ENCODE measurements around the gene PRR30. TPM values are rescaled to one million over a fixed set of nuclear protein-coding genes. Genes with fewer than 3 reads are reported as not detected.

Gene PRR30
- total RNA-seq, 2 donors from 2014 or later: 1.1 TPM; not detected in 1

DNA sequence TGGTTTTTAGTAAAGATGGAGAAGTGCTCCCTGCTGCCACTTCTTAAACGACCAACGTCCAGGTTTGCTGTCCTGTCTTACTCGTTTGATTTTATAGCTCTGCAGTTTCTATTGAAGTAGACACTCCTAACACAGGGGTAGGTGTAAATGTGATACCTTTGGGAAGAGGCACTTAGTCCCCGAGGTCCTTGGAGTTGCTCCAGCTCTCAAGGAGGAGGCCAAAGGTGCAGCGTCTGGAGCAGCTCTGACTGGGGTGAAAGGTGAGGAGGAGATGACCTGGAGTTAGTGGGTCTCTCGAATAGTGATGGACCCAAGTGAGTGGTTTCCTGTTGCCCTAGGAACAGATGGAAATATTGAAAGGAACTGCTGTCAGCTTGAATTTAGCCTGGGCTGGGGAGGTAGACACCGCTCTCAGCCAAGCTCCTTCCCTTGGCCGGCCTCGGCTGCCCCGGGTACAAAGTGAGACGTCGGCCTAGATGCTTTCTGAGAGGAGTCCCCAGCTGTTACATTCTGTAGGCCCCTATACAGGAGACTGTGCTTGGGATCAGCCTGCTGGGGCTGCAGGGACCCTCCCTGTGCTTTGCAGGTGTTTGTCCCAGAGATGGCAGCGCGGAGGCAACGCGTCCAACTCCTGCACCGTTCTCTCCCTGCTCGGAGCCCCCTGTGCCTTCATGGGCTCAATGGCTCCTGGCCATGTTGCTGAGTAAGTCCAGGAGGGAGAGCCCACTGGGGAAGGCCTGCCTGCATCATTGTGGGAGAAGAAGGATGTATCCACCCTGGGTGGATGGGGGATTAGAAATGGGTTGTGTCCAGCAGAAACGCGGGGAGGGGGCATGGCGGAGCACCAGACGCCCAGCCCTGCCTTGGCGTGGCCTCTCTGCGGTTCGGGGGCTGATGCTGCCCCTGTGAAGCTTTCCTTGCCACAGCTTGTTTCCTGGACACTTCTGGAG is 47.2 kb downstream of the PRR30 start:
- H3K27ac ChIP-seq: no peak overlapping the region
- H3K9me3 ChIP-seq: no peaks in the 10 kb centered on the region
- no peak for DNase-seq (ENCODE audit: low spot score)
- no peaks in the 10 kb centered on the region for H3K27me3 ChIP-seq (replicated peaks; ENCODE audit: insufficient read depth)
- no peak for TF ChIP-seq POLR2A (IDR thresholded peaks at IDR 0.05)
- TF ChIP-seq POLR2AphosphoS5 (IDR thresholded peaks at IDR 0.05): no peak
- WGBS: 68% methylated on average over 25 of the region's 25 CpGs
- H3K4me1 ChIP-seq (replicated peaks): peaks cover 3% of the 10 kb centered on the region
- H3K4me3 ChIP-seq: no peak overlapping the region
- no peaks in the 10 kb centered on the region for H3K36me3 ChIP-seq
- intact Hi-C loops (cut with DNase I): no loop called here

DNA sequence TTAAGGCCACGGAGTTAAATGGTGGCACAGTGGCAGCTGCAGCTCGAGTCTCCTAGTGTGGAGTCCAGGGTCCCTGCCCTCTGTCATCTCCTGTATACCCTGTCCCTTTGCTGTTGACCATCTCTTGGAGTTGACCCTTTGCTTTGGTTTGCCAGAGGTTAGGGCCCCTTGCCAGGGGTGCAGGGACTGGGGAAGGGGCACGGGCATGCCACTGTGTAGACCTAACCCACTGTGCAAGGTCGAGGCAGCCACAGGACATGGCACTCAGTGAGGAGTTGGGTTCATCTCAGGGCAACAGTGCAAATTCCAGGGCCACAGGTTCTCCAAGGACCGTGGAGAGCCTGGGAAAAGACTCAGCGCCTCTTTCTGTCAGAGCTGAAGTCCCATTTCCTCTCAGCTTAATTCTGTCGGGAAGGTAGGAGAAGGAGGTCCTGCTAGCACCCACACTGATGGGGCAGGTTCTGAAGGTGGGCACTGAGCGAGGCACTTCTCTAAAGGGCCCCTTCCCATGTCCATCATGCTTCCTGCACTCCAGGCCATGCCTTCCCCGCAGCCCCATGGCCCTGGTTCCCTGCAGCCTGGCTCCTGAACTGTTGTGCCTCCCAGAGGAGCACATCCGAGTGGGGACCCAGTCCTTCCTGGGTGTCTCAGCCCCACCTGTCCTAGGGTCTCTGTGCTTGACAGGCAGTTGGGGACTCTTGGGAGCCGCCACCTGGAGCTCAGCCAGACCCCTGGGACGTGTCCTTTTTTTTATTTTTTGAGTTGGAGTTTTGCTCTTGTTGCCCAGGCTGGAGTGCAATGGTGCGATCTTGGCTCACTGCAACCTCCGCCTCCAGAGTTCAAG is 49.9 kb downstream of the PRR30 start:
- no peak overlapping the region for H3K27ac ChIP-seq
- intact Hi-C loops (cut with DNase I): loop anchor here (5.0 kb wide), 1 partner anchor 127 kb away; no protein-coding TSS in a partner anchor
- no peaks in the 10 kb centered on the region for H3K27me3 ChIP-seq (replicated peaks; ENCODE audit: insufficient read depth)
- no peak overlapping the region for H3K4me3 ChIP-seq
- H3K36me3 ChIP-seq: no peaks in the 10 kb centered on the region
- no peak for DNase-seq (ENCODE audit: low spot score)
- WGBS: 87% methylated on average over 14 of the region's 14 CpGs
- TF ChIP-seq, protein P1, sequence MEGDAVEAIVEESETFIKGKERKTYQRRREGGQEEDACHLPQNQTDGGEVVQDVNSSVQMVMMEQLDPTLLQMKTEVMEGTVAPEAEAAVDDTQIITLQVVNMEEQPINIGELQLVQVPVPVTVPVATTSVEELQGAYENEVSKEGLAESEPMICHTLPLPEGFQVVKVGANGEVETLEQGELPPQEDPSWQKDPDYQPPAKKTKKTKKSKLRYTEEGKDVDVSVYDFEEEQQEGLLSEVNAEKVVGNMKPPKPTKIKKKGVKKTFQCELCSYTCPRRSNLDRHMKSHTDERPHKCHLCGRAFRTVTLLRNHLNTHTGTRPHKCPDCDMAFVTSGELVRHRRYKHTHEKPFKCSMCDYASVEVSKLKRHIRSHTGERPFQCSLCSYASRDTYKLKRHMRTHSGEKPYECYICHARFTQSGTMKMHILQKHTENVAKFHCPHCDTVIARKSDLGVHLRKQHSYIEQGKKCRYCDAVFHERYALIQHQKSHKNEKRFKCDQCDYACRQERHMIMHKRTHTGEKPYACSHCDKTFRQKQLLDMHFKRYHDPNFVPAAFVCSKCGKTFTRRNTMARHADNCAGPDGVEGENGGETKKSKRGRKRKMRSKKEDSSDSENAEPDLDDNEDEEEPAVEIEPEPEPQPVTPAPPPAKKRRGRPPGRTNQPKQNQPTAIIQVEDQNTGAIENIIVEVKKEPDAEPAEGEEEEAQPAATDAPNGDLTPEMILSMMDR (IDR thresholded peaks at IDR 0.05): no peak
- TF ChIP-seq POLR2AphosphoS5 (IDR thresholded peaks at IDR 0.05): no peak
- TF ChIP-seq POLR2A (IDR thresholded peaks at IDR 0.05): no peak
- no peaks in the 10 kb centered on the region for H3K9me3 ChIP-seq
- H3K4me1 ChIP-seq (replicated peaks): no peaks in the 10 kb centered on the region

DNA sequence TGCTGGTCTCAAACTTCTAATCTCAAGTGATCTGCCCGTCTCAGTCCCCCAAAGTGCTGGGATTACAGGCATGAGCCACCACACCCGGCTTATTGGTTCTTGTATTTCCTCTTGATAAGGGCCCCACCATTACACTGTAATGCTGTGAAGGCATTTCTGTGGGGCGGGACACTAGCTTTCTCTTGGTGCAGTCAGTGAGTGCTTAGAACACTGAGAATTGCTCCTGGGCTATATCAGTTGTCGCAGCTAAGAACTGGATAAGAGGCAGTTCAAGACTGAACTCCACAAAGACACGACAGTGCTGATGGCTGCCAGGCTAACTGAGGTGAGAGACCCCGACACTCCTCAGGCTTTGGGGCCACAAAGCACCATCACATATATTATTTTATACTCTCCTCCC is 50.6 kb downstream of the PRR30 start:
- no peak for TF ChIP-seq POLR2A (IDR thresholded peaks at IDR 0.05)
- TF ChIP-seq, protein P1 (IDR thresholded peaks at IDR 0.05): no peak
- TF ChIP-seq POLR2AphosphoS5 (IDR thresholded peaks at IDR 0.05): no peak
- Histone ChIP-seq H3K27me3 (replicated peaks; ENCODE audit: insufficient read depth) (no peaks in the 10 kb centered on the region), H3K4me3 (no peak overlapping the region), H3K27ac (no peak overlapping the region), H3K4me1 (replicated peaks) (no peaks in the 10 kb centered on the region), H3K9me3 (no peaks in the 10 kb centered on the region), H3K36me3 (no peaks in the 10 kb centered on the region)
- WGBS: 96% methylated on average over 6 of the region's 6 CpGs
- no peak for DNase-seq (ENCODE audit: low spot score)
- intact Hi-C loops (cut with DNase I): loop anchor here (5.0 kb wide), 1 partner anchor 126 kb away; no protein-coding TSS in a partner anchor

DNA sequence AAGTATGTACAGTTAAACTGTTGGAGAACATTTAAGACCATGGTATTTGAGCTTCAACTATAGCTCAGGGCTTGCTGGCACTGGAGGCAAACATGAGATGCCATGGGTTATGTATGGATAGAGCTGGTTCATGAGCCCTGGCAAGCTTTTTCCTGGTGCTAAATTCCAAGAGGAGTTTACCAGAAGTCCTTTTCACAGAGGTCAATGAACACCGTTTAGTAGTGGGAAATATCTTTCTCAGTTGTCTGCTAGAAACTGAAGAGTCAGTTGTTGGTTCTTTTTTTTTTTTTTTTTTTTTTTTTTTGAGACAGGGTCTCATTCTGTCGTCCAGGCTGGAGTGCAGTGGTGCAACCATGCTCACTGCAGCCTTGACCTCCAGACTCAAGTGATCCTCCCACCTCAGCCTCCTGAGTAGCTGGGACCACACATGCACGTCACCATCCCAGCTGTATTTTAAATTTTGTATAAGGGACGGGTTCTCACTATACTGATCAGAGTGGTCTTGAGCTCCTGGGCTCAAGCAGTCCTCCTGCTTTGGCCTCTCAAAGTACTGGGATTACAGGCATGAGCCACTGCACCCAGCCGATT is 51.3 kb downstream of the PRR30 start:
- Histone ChIP-seq H3K9me3 (no peaks in the 10 kb centered on the region), H3K27ac (no peak overlapping the region), H3K36me3 (no peaks in the 10 kb centered on the region), H3K4me3 (no peak overlapping the region), H3K4me1 (replicated peaks) (no peaks in the 10 kb centered on the region), H3K27me3 (replicated peaks; ENCODE audit: insufficient read depth) (no peaks in the 10 kb centered on the region)
- DNase-seq (ENCODE audit: low spot score): no peak
- intact Hi-C loops (cut with DNase I): loop anchor here (5.0 kb wide), 1 partner anchor 126 kb away; no protein-coding TSS in a partner anchor
- TF ChIP-seq, protein P1 (IDR thresholded peaks at IDR 0.05): no peak
- TF ChIP-seq POLR2A (IDR thresholded peaks at IDR 0.05) (no peak), POLR2AphosphoS5 (IDR thresholded peaks at IDR 0.05) (no peak)
- WGBS: 90% methylated on average over 5 of the region's 5 CpGs

Other genes starting within 250 kb of the PRR30 start
- gene MAPRE3, start 168.8 kb downstream of the PRR30 start, total RNA-seq: 10 to 100 TPM; 12.0 to 28.9 TPM
- 10 to 100 TPM; 44.5 to 75.9 TPM for gene TMEM214, start 106.4 kb downstream of the PRR30 start, total RNA-seq
- 10 to 100 TPM; 31.9 to 87.1 TPM for gene AGBL5, start 87.7 kb downstream of the PRR30 start, total RNA-seq
- gene OST4, start 67.8 kb downstream of the PRR30 start, total RNA-seq: 100 to 1,000 TPM; 246 to 317 TPM
- 100 to 1,000 TPM in 1 of 2 donors, 10 to 100 TPM in 1; 39.8 to 149 TPM for gene EMILIN1, start 60.8 kb downstream of the PRR30 start, total RNA-seq
- 1 to 10 TPM in 1 of 2 donors, under 1 TPM in 1; 0.91 to 7.0 TPM for gene KHK, start 52.6 kb downstream of the PRR30 start, total RNA-seq
- 10 to 100 TPM in 1 of 2 donors, 1 to 10 TPM in 1; 4.9 to 10.7 TPM for gene CGREF1, start 20.3 kb downstream of the PRR30 start, total RNA-seq
- gene ABHD1, start 15.6 kb downstream of the PRR30 start, total RNA-seq: 1 to 10 TPM; 4.1 to 7.0 TPM
- gene PREB, start 4.8 kb downstream of the PRR30 start, total RNA-seq: 10 to 100 TPM; 74.0 to 88.9 TPM
- 1 to 10 TPM in 1 of 2 donors, not detected in 1; 8.5 TPM for gene TCF23, start 9.6 kb upstream of the PRR30 start, total RNA-seq
- 100 to 1,000 TPM; 217 to 222 TPM for gene ATRAID, start 72.6 kb upstream of the PRR30 start, total RNA-seq
- gene SLC5A6, start 72.9 kb upstream of the PRR30 start, total RNA-seq: 10 to 100 TPM; 23.9 to 65.2 TPM
- gene CAD, start 78.0 kb upstream of the PRR30 start, total RNA-seq: 10 to 100 TPM; 16.0 to 63.6 TPM
- gene SLC30A3, start 123.6 kb upstream of the PRR30 start, total RNA-seq: 100 to 1,000 TPM in 1 of 2 donors, not detected in 1; 102 TPM
- gene DNAJC5G, start 136.0 kb upstream of the PRR30 start, total RNA-seq: 10 to 100 TPM in 1 of 2 donors, not detected in 1; 16.1 TPM
- gene TRIM54, start 143.0 kb upstream of the PRR30 start, total RNA-seq: 10 to 100 TPM in 1 of 2 donors, 1 to 10 TPM in 1; 2.8 to 17.9 TPM
- gene UCN, start 169.0 kb upstream of the PRR30 start, total RNA-seq: 10 to 100 TPM in 1 of 2 donors, 1 to 10 TPM in 1; 4.2 to 11.2 TPM
- 10 to 100 TPM; 82.5 to 90.3 TPM for gene MPV17, start 183.7 kb upstream of the PRR30 start, total RNA-seq
- gene GTF3C2, start 217.4 kb upstream of the PRR30 start, total RNA-seq: 10 to 100 TPM; 41.2 to 66.1 TPM
- gene EIF2B4, start 230.9 kb upstream of the PRR30 start, total RNA-seq: 10 to 100 TPM; 46.9 to 51.8 TPM
- 100 to 1,000 TPM; 127 to 134 TPM for gene SNX17, start 231.2 kb upstream of the PRR30 start, total RNA-seq
- 10 to 100 TPM in 1 of 2 donors, 1 to 10 TPM in 1; 9.0 to 22.0 TPM for gene ZNF513, start 241.3 kb upstream of the PRR30 start, total RNA-seq